Coronary artery (tissue), 2 donors: ENCODE data around the gene BACH2.

Experiments
- DNase-seq: peaks from one replicate; pipeline ENCODE4 v3.0.0-alpha.2; 2017; ENCODE audit warnings: low spot score
- H3K27ac ChIP-seq, 2 donors: fragments of 200-600 bp; sonication (generic); one replicate each; pipeline ENCODE4 v1.5.1; 2016 to 2019
- H3K4me3 ChIP-seq: fragments of 200-600 bp; sonication (generic); 2 replicates; pipeline ENCODE4 v1.5.1; 2016; ENCODE audit warnings: mild to moderate bottlenecking, moderate library complexity
- TF ChIP-seq, protein P1 (sequence below): fragments of 200-600 bp; sonication (generic); IDR thresholded peaks from one replicate; pipeline ENCODE4 v1.5.1; 2019; ENCODE audit warnings: antibody characterized with exemption

The BACH2 gene

DNA sequence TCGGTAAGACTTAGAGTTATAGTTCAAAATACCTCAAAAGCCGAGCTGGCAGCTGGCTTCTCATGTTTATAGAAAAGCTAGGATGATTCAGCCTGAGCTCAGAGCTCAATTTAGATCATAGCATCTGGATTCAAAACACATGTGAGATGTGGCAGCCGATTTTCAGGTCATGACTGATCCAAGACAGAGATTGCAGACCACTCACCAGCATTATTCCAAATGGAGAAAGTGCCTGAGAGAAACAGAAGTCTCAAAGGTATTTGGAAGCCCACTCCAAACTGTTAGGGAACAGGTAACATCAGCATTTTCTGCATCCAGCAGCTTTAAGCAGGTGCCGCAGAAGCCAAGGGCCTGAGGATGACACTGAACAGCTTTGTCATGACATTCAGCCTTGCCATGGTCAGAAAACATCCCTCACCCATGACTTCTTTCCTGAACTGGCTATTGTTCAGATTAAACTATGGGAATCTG, 102.2 kb downstream of the BACH2 start:
- Histone ChIP-seq H3K4me3 (no peak overlapping the region), H3K27ac (no peak overlapping the region)
- no peak for DNase-seq
- TF ChIP-seq, protein P1, sequence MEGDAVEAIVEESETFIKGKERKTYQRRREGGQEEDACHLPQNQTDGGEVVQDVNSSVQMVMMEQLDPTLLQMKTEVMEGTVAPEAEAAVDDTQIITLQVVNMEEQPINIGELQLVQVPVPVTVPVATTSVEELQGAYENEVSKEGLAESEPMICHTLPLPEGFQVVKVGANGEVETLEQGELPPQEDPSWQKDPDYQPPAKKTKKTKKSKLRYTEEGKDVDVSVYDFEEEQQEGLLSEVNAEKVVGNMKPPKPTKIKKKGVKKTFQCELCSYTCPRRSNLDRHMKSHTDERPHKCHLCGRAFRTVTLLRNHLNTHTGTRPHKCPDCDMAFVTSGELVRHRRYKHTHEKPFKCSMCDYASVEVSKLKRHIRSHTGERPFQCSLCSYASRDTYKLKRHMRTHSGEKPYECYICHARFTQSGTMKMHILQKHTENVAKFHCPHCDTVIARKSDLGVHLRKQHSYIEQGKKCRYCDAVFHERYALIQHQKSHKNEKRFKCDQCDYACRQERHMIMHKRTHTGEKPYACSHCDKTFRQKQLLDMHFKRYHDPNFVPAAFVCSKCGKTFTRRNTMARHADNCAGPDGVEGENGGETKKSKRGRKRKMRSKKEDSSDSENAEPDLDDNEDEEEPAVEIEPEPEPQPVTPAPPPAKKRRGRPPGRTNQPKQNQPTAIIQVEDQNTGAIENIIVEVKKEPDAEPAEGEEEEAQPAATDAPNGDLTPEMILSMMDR: no peak

DNA sequence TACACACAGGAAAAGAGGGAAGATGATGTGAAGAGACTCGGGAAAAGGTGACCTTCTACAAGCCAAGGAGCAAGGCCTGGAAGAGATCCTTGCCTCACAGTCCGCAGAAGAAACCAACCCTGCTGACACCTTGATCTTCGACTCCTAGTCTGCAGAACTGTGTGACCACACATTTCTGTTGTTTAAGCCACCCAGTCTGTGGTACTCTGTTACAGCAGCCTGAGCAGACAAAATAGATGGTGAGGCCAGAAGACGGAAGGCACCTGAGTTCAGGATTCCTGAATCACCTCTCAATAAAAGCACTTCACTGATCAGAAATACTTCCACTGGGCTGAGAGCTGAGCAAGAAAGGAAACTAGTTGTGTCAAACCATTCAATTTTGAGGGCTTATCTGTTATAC, 103.3 kb downstream of the BACH2 start:
- Histone ChIP-seq H3K4me3 (no peak overlapping the region), H3K27ac (no peak overlapping the region)
- TF ChIP-seq, protein P1: no peak
- DNase-seq: no peak

DNA sequence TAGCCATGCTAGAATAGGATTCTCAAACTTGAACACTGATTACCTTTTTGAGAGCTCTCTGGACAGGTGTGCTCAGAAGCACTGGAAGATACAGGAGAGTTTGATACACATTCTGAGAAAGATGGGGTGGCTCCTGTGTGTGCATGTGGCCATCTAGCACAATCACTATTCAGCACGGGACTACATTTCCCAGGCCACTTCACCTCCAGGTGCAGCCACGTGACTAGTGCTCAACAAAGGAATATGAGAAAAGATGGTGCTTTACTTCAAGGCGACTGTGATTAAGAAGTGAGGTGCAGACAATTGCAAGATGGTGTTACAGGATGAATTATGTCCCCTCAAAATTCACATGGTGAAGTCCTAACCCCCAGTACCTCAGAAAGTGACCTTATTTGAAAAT, 103.8 kb downstream of the BACH2 start:
- no peak for DNase-seq
- Histone ChIP-seq H3K4me3 (no peak overlapping the region), H3K27ac (no peak overlapping the region)
- TF ChIP-seq, protein P1: no peak

DNA sequence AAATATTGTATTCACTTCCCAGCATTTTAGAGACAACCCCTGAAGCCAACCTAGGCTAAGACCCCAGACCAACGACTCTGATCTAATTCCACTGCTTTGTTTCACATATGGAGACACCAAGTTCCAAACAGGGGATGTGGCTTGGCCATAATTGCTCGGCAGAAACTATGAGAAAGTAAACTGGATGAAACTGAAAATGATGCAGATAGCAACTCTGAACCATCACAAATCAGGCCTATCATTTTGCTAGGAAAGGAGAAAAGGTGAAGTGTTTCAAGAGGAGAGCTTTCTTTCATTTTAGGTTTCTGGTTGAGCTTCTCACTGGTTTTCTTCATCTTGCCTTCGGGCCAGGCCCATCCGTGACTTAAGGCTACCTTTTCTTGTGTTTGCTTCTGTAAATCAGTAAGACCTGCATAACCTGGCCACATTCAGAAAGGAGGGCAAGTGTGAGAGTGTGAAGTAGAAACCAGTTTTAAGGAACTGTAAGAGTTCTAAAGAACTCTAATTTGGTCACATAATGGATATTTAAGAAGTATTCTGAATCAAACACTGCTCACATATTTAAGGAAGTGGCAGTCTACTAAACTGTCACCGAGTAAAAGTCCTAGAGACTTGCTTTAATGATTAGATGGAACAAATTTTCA, 105.8 kb downstream of the BACH2 start:
- TF ChIP-seq, protein P1: no peak
- Histone ChIP-seq H3K4me3 (no peak overlapping the region), H3K27ac (no peak overlapping the region)
- no peak for DNase-seq

DNA sequence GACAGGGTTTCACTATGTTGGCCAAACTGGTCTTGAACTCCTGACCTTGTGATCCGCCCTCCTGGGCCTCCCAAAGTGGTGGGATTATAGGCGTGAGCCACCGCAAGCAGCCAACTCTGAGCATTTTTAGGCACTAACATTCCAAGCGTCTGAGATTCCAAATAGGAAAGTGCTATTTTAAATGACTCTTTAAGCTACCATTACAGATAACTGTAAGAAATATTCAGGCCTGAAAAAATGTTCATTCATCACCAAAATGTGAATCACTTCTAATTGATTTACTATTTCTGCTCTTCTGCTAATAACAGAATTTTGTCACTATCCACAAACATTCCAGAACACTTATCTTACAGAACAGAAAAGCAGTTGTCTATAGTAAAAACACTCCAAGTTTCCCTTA, 106.5 kb downstream of the BACH2 start:
- TF ChIP-seq, protein P1: no peak
- no peak for DNase-seq
- H3K4me3 ChIP-seq: no peak overlapping the region

DNA sequence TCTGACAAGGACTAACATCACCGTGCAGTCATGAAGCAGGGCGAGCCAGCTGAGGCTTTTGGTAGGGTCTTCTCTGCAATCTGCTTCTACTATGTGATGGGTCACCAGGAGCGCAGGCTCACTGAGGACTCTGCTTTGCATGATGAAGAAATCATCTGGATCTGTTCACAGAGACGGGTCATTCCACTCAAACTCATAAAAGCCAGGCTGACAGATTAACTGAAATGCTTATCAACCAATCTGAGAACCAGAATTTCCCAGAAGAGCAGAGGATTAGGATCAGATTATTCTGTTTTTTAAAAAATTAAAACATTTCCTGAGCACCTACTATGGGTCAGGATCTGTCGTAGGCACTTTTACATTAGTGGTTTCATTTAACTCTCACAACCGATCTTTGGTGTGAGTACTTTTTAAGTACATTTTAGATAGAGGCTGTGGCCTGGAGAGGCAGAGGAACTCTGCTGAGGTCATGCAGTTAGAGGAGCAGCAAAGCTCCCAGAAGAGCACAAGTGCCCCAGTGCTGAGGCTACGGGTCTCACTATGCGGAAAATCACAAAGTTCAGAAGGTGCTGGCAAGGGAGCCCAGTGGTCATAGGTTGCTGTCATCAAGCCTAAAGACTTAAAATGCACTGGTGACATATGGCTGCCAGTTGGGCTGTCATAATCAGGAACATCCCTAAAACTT, 109.1 kb downstream of the BACH2 start:
- Histone ChIP-seq H3K27ac (no peak overlapping the region), H3K4me3 (no peak overlapping the region)
- no peak for DNase-seq
- TF ChIP-seq, protein P1: no peak

More for the DNA sequence above, 106.5 kb downstream of the BACH2 start:
- no peak overlapping the region for H3K27ac ChIP-seq
